HepG2 (cell line): ENCODE results near the gene SLC25A1.

Experiments used
- CHD2 ChIP-seq: IDR thresholded peaks from 2 replicates; pipeline ENCODE4 v1.6.1; 2011; ENCODE audit warnings: low read depth, low read length, improper control_type of control experiment
- MAZ ChIP-seq, 2 experiments: sonication (generic) in 1 of 2; formaldehyde crosslinking in 1 of 2; IDR thresholded peaks; 2 replicates each; pipeline versions ENCODE4 v1.5.0 to v1.6.1; 2012 to 2020; ENCODE audit warnings: low read depth in 2 of 2, mild to moderate bottlenecking in 2 of 2, borderline replicate concordance in 1 of 2, improper control_type of control experiment in 1 of 2, low read length in 1 of 2, missing genetic modification reagents in 1 of 2, moderate library complexity in 1 of 2
- TF ChIP-seq, protein P1 (sequence below): sonication (generic); formaldehyde crosslinking; IDR thresholded peaks from 2 replicates; pipeline ENCODE4 v1.8.1; 2022; ENCODE audit warnings: mild to moderate bottlenecking, missing genetic modification reagents

DNA sequence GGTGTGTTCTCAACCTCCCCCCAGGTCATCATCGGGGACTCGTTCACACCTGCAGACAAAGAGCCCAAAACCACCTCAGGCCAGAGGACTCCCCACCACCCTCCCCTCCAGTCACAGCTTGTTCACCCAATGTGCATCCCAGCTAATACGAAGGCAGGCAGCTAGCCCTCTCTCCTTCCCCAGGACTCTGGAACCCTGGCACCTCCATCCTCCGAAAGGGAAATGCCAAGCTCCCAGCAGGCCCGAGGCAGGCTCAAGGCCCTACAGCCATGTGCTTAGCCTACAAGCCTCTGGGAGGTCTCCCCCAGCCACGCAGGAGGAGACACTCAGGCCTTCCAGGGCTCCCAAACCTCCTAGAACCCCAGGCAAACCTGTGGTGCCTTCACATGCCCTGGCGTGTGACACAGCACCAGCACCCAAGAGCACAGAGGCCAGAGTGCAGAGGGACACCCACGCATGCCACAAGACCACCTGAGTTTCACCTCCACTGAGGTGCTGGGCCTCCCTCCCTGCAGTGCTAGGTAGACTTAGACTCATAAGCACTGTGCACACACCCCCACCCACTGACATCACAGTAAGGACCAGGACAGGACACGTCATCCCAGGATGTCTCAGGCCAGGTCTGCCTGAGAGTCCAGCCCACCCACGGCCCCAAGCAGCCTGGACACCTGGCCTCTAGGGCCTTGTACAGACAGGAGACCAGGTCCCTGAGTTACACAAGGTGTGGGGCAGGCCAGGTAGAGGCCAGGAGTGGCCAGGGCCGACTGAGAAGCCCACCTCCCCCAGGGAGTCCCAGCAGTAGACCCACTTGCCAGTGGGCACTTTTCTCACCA, 40.9 kb downstream of the SLC25A1 start:
- TF ChIP-seq, protein P1, sequence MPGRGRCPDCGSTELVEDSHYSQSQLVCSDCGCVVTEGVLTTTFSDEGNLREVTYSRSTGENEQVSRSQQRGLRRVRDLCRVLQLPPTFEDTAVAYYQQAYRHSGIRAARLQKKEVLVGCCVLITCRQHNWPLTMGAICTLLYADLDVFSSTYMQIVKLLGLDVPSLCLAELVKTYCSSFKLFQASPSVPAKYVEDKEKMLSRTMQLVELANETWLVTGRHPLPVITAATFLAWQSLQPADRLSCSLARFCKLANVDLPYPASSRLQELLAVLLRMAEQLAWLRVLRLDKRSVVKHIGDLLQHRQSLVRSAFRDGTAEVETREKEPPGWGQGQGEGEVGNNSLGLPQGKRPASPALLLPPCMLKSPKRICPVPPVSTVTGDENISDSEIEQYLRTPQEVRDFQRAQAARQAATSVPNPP (CRISPR knock-in tag): no peak
- TF ChIP-seq MAZ (IDR thresholded peaks at IDR 0.05; ENCODE audit: borderline replicate concordance, low read depth, low read length): no peak
- TF ChIP-seq MAZ (CRISPR knock-in tag; IDR thresholded peaks at IDR 0.05; ENCODE audit: low read depth): no peak
- TF ChIP-seq CHD2: no peak
